IMR-90 (cell line): ENCODE results near the gene CAP2. TPM values are rescaled to one million over a fixed set of nuclear protein-coding genes. Genes with fewer than 3 reads are reported as not detected.

Source experiments
- ATAC-seq: fragments of 200-7000 bp; cut with Tn5 transposase; 2 replicates; pipeline ENCODE4 v1.9.1; 2020; ENCODE audit warnings: low read depth, mild to moderate bottlenecking, moderate library complexity
- BruUV-seq: library from RNA; stranded (reverse); fragments of 400-500 nt; replicated peaks from 2 replicates; lab custom pipeline; 2021; lab: Mats Ljungman, UMichigan
- CTCF ChIA-PET: fragments of 300-600 bp; formaldehyde crosslinking; extraction: SDS; loops from one replicate; lab custom pipeline; 2021; ENCODE audit warnings: antibody characterized with exemption; lab: Yijun Ruan, JAX
- POLR2A ChIA-PET: fragments of 300-600 bp; sonication (Branson Sonifier 250); formaldehyde crosslinking; loops from one replicate; lab custom pipeline; 2022; ENCODE audit warnings: antibody characterized with exemption; ENCODE audit not compliant: unreplicated experiment; lab: Charles Lee
- DNase-seq: peaks from one replicate; pipeline ENCODE4 v3.0.0; 2013
- H2AFZ ChIP-seq: replicated peaks from 2 replicates; pipeline ENCODE3; 2013; ENCODE audit warnings: low read length, mild to moderate bottlenecking; ENCODE audit not compliant: poor library complexity
- H2AK5ac ChIP-seq: 2 replicates; pipeline ENCODE4 v1.6.1; 2013; ENCODE audit warnings: low read depth, low read length, inconsistent platforms
- H2AK9ac ChIP-seq: replicated peaks from 2 replicates; pipeline ENCODE3; 2013; ENCODE audit warnings: mild to moderate bottlenecking, low read depth, low read length, moderate library complexity; ENCODE audit not compliant: poor library complexity
- H2BK120ac ChIP-seq: 2 replicates; pipeline ENCODE4 v1.6.1; 2013; ENCODE audit warnings: low read depth, low read length, inconsistent platforms
- H2BK15ac ChIP-seq: 3 replicates; pipeline ENCODE4 v1.6.1; 2013; ENCODE audit warnings: low read depth, low read length, inconsistent platforms
- H2BK20ac ChIP-seq: 2 replicates; pipeline ENCODE4 v1.6.1; 2013; ENCODE audit warnings: low read depth, mild to moderate bottlenecking, inconsistent platforms, low read length, moderate library complexity
- H2BK5ac ChIP-seq: 2 replicates; pipeline ENCODE4 v1.6.1; 2013; ENCODE audit warnings: mild to moderate bottlenecking, low read depth, low read length, inconsistent platforms; ENCODE audit not compliant: poor library complexity, severe bottlenecking
- H3K14ac ChIP-seq: replicated peaks from 2 replicates; pipeline ENCODE4 v1.6.1; 2013; ENCODE audit warnings: low read depth, low read length, inconsistent platforms
- H3K18ac ChIP-seq: 2 replicates; pipeline ENCODE4 v1.6.1; 2013; ENCODE audit warnings: low read depth, low read length, control low read depth
- H3K23ac ChIP-seq: 2 replicates; pipeline ENCODE4 v1.6.1; 2013; ENCODE audit warnings: low read depth, low read length, inconsistent platforms
- H3K27ac ChIP-seq: 2 replicates; pipeline ENCODE4 v1.5.1; 2013; ENCODE audit warnings: mild to moderate bottlenecking, control low read depth, low read length; ENCODE audit not compliant: insufficient read depth
- H3K27me3 ChIP-seq: 2 replicates; pipeline ENCODE4 v1.6.1; 2013; ENCODE audit warnings: low read length; ENCODE audit not compliant: control insufficient read depth, insufficient read depth
- H3K36me3 ChIP-seq: 2 replicates; pipeline ENCODE4 v1.6.1; 2013; ENCODE audit warnings: low read length, mixed read lengths; ENCODE audit not compliant: control insufficient read depth, insufficient read depth
- H3K4ac ChIP-seq: 2 replicates; pipeline ENCODE4 v1.6.1; 2013; ENCODE audit warnings: low read depth, low read length, inconsistent platforms
- H3K4me1 ChIP-seq: 2 replicates; pipeline ENCODE4 v1.6.1; 2013; ENCODE audit warnings: low read length, mixed read lengths; ENCODE audit not compliant: control insufficient read depth, insufficient read depth
- H3K4me2 ChIP-seq: 2 replicates; pipeline ENCODE4 v1.6.1; 2013; ENCODE audit warnings: low read depth, mild to moderate bottlenecking, control low read depth, low read length, moderate library complexity
- H3K4me3 ChIP-seq: 2 replicates; pipeline ENCODE4 v1.5.1; 2013; ENCODE audit warnings: low read depth, mild to moderate bottlenecking, control low read depth, low read length, moderate library complexity; ENCODE audit not compliant: insufficient read depth
- H3K56ac ChIP-seq: 2 replicates; pipeline ENCODE4 v1.6.1; 2013; ENCODE audit warnings: low read length, inconsistent platforms; ENCODE audit not compliant: insufficient read depth; ENCODE audit errors: extremely low read depth
- H3K79me1 ChIP-seq, 2 experiments: 2 replicates each; pipeline ENCODE4 v1.6.1; 2013; ENCODE audit warnings: low read length in 2 of 2, inconsistent platforms in 1 of 2, low read depth in 1 of 2
- H3K9ac ChIP-seq: 2 replicates; pipeline ENCODE4 v1.6.1; 2013; ENCODE audit warnings: low read depth, low read length, control low read depth
- H3K9me1 ChIP-seq: 2 replicates; pipeline ENCODE4 v1.6.1; 2013; ENCODE audit warnings: low read length, inconsistent platforms; ENCODE audit not compliant: insufficient read depth
- H3K9me3 ChIP-seq: 2 replicates; pipeline ENCODE4 v1.6.1; 2013; ENCODE audit warnings: low read length; ENCODE audit not compliant: control insufficient read depth, insufficient read depth
- H4K20me1 ChIP-seq: 2 replicates; pipeline ENCODE4 v1.6.1; 2013; ENCODE audit warnings: low read length, inconsistent platforms; ENCODE audit not compliant: insufficient read depth
- H4K5ac ChIP-seq: 2 replicates; pipeline ENCODE4 v1.6.1; 2013; ENCODE audit warnings: mild to moderate bottlenecking, low read depth, low read length, control low read depth
- H4K8ac ChIP-seq, 2 experiments: 2 replicates each; pipeline ENCODE4 v1.6.1; 2013; ENCODE audit warnings: low read depth in 2 of 2, low read length in 2 of 2, control low read depth in 1 of 2, inconsistent platforms in 1 of 2
- H4K91ac ChIP-seq: 2 replicates; pipeline ENCODE4 v1.6.1; 2013; ENCODE audit warnings: low read depth, low read length, inconsistent platforms; ENCODE audit not compliant: insufficient read depth
- BHLHE40 ChIP-seq: fragments of 150-350 bp; IDR thresholded peaks from 2 replicates; pipeline ENCODE4 v1.6.1; 2016; ENCODE audit warnings: mild to moderate bottlenecking, low read depth, low read length
- MAFK ChIP-seq: IDR thresholded peaks from 2 replicates; pipeline ENCODE4 v1.6.1; 2012; ENCODE audit warnings: low read depth, low read length, improper control_type of control experiment
- MAZ ChIP-seq: IDR thresholded peaks from 2 replicates; pipeline ENCODE4 v1.6.1; 2012; ENCODE audit warnings: low read depth, mild to moderate bottlenecking, low read length, improper control_type of control experiment, moderate library complexity, borderline replicate concordance
- MXI1 ChIP-seq: IDR thresholded peaks from 2 replicates; pipeline ENCODE4 v1.6.1; 2012; ENCODE audit warnings: low read depth, mild to moderate bottlenecking, low read length, moderate library complexity, borderline replicate concordance
- POLR2A ChIP-seq: IDR thresholded peaks from 2 replicates; pipeline ENCODE4 v1.6.1; 2012; ENCODE audit warnings: mild to moderate bottlenecking, low read depth, low read length
- RCOR1 ChIP-seq: IDR thresholded peaks from 2 replicates; pipeline ENCODE4 v1.6.1; 2012; ENCODE audit warnings: mild to moderate bottlenecking, low read length, improper control_type of control experiment; ENCODE audit not compliant: insufficient replicate concordance
- RFX5 ChIP-seq: IDR thresholded peaks from 2 replicates; pipeline ENCODE4 v1.8.0; 2012; ENCODE audit warnings: low read depth, mild to moderate bottlenecking, low read length, moderate library complexity
- WGBS, 2 experiments: methylation state at CpG; one replicate each; pipeline versions ENCODE4 v1.1.5 to v1.1.7; 2013; ENCODE audit warnings: missing lambda C conversion rate in 2 of 2; ENCODE audit not compliant: insufficient read length in 1 of 2; ENCODE audit errors: extremely low coverage in 2 of 2; 5-methylcytosine and 5-hydroxymethylcytosine counted together
- dilution Hi-C: fragments of 300-500 bp; cut with HindIII; formaldehyde crosslinking; loops from one replicate; pipeline ENCODE4 v1.14.3; 2018; ENCODE audit warnings: low sequenced_read_pairs; ENCODE audit not compliant: unreplicated experiment
- in situ Hi-C: fragments of 300-500 bp; cut with MboI; formaldehyde crosslinking; loops from 3 replicates; pipeline ENCODE4 v1.14.3; 2019; ENCODE audit warnings: low sequenced_read_pairs, inconsistent platforms, mixed read lengths
- intact Hi-C: fragments of 100-400 bp; cut with micrococcal nuclease; formaldehyde crosslinking; loops from 2 replicates; pipeline ENCODE4 v1.10.0; 2022
- polyA plus RNA-seq, 3 experiments: library from polyadenylated mRNA; depleted of rRNA; stranded (reverse); fragments of >200 nt; gene quantifications; 2 replicates each; pipeline ENCODE4 v1.2.3, GENCODE V29; 2012; ENCODE audit warnings: low replicate concordance in 1 of 3
- total RNA-seq: library from RNA; depleted of rRNA; stranded (reverse); fragments of >200 nt; gene quantifications from 2 replicates; pipeline ENCODE4 v1.2.3, GENCODE V29; 2012
- TF ChIP-seq, protein P1 (sequence below): conservative IDR thresholded peaks from 2 replicates; pipeline ENCODE4 v1.5.1; 2012; ENCODE audit warnings: mild to moderate bottlenecking, low read depth, low read length, improper control_type of control experiment
- TF ChIP-seq, protein P2 (sequence below): fragments of 150-350 bp; IDR thresholded peaks from 2 replicates; pipeline ENCODE4 v1.6.1; 2017; ENCODE audit warnings: mild to moderate bottlenecking, antibody characterized with exemption, low read length, low read depth

Gene CAP2
- total and polyA plus RNA-seq, 2 of the 4 experiments (the other 2 are of a cell fraction): 14.5 to 27.5 TPM

DNA sequence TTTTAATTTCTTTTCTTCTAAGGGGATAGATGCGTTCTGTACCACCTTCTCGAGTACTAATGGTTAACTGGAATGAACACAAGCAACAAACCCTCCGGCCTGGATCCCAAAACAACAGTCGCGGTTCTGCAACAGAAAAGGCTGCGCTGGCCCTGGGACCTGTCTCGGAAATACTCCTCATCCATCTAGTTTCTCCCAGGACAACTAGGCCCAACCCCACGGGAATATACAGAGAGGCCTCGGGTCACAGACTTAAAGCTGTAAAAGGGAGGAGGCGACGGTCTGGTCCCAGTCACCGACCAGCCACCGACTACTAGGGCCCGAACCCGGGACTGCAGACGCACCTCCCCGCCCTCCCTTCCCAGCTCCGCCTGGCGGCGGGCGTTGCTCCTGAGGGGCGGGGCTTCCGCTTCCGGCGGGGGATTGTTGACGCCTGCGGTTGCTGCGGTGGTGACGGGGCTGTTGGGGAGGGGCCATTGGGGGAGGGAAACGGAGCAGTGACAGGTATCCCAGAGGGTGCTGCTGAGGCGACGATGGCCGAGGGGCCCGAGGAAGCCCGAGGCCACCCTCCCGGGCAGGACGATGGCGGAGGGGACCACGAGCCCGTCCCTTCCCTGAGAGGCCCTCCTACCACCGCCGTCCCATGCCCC, 206.6 kb downstream of the CAP2 start, which contains the start of gene FAM8A1 (continued):
- TF ChIP-seq RFX5: no peak
- no peak for TF ChIP-seq RCOR1

DNA sequence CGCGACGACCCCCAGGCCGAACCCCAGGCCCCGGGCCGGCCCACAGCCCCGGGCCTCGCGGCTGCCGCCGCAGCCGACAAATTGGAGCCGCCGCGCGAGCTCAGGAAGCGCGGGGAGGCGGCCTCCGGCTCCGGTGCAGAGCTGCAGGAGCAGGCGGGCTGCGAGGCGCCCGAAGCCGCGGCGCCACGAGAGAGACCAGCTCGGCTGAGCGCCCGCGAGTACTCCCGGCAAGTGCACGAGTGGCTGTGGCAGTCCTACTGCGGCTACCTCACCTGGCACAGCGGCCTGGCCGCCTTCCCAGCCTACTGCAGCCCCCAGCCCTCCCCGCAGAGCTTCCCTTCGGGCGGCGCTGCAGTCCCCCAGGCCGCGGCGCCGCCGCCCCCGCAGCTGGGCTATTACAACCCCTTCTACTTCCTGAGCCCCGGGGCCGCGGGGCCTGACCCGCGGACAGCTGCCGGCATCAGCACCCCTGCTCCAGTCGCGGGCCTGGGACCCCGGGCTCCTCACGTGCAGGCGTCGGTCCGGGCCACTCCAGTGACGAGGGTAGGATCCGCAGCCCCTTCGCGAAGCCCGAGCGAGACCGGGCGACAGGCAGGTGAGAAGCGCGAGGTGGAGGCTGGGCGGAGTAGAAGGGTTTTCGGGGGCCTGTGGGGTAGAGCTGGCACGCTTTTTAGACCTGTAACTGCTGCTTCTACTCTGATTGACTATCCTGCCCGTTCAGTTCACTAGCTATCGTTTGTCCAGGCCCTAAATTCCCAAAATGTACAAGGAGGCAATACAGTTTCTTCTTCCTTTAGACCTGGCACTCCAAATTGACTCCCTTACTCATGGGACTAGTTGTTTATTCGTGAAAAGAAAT, 207.4 kb downstream of the CAP2 start:
- Histone ChIP-seq H2BK5ac (peak overlapping the region; percentile 34), H4K20me1 (0 out of 2 replicates have a peak, but pooled peaks cover 3% of the 10 kb centered on the region), H2BK20ac (no peak overlapping the region), H4K5ac (no peak overlapping the region), H3K14ac (peak overlapping the region; percentile 54), H3K23ac (peak overlapping the region; percentile 58; the same call in 1 of the 2 replicates), H4K91ac (no peak overlapping the region), H3K9me1 (no peaks in the 10 kb centered on the region), H3K4me1 (peaks cover 6% of the 10 kb centered on the region), H3K4me3 (peak overlapping the region; percentile 60), H3K9me3 (no peaks in the 10 kb centered on the region), H3K56ac (peak overlapping the region; percentile 41; the same call in 1 of the 2 replicates), H2BK120ac (no peak overlapping the region), H3K18ac (no peak overlapping the region), H3K4me2 (peak overlapping the region; percentile 85), H3K4ac (peak overlapping the region; percentile 35; the same call in 1 of the 2 replicates), H4K8ac (peak overlapping the region in 1 of 2 experiments; percentile 90; a peak in 2 of 4 replicates), H3K9ac (peak overlapping the region; percentile 30), H3K79me1 (peaks cover 10 to 13% of the 10 kb centered on the region in 2 experiments; a peak in 3 of 4 replicates), H2AK9ac (peak overlapping the region; percentile 86), H3K27me3 (no peaks in the 10 kb centered on the region), H3K27ac (peak overlapping the region; percentile 36; the same call in 1 of the 2 replicates), H2BK15ac (0 out of 3 replicates have a peak overlapping the region, but pooled peaks have one; percentile 58), H2AFZ (peak overlapping the region; percentile 97), H2AK5ac (no peak overlapping the region), H3K36me3 (no peaks in the 10 kb centered on the region; the same call in none of the 2 replicates)
- no TSS peak for BruUV-seq
- in situ Hi-C loops: no loop called here
- peak; percentile 12 for DNase-seq
- dilution Hi-C loops: no loop called here
- peak; percentile 68 for ATAC-seq
- intact Hi-C loops: no loop called here
- ChIA-PET CTCF (interaction anchor here (0.6 to 1.1 kb wide), 4 partner anchors 9 to 359 kb away, joined by 3 to 5 read pairs (median 4); no protein-coding TSS in a partner anchor), POLR2A (interaction anchor here (0.5 to 0.6 kb wide), 2 partner anchors 12 to 68 kb away, joined by 5 to 7 read pairs; no protein-coding TSS in a partner anchor)
- TF ChIP-seq, protein P1, sequence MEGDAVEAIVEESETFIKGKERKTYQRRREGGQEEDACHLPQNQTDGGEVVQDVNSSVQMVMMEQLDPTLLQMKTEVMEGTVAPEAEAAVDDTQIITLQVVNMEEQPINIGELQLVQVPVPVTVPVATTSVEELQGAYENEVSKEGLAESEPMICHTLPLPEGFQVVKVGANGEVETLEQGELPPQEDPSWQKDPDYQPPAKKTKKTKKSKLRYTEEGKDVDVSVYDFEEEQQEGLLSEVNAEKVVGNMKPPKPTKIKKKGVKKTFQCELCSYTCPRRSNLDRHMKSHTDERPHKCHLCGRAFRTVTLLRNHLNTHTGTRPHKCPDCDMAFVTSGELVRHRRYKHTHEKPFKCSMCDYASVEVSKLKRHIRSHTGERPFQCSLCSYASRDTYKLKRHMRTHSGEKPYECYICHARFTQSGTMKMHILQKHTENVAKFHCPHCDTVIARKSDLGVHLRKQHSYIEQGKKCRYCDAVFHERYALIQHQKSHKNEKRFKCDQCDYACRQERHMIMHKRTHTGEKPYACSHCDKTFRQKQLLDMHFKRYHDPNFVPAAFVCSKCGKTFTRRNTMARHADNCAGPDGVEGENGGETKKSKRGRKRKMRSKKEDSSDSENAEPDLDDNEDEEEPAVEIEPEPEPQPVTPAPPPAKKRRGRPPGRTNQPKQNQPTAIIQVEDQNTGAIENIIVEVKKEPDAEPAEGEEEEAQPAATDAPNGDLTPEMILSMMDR: peak; percentile 16; the same call in 1 of the 2 replicates
- TF ChIP-seq MAZ (no peak), POLR2A (no peak), MAFK (no peak), BHLHE40 (peak; percentile 66), MXI1 (peak; percentile 46; the same call in 1 of the 2 replicates)
- TF ChIP-seq, protein P2, sequence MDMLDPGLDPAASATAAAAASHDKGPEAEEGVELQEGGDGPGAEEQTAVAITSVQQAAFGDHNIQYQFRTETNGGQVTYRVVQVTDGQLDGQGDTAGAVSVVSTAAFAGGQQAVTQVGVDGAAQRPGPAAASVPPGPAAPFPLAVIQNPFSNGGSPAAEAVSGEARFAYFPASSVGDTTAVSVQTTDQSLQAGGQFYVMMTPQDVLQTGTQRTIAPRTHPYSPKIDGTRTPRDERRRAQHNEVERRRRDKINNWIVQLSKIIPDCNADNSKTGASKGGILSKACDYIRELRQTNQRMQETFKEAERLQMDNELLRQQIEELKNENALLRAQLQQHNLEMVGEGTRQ: no peak
- 0% methylated on average over 18 of the region's 77 CpGs; no CpG with 5 or more reads in 1 of the 2 experiments for WGBS, 2 experiments
